ENCODE results near the gene PEPD. TPM values are rescaled to one million over a fixed set of nuclear protein-coding genes. Genes with fewer than 3 reads are reported as not detected.

The PEPD gene
- total and polyA plus RNA-seq, 10 of the 15 experiments (the other 5 are each of a cell fraction or from before 2014, with no cell fraction given): 1.4 to 52.0 (median 20.2) TPM

- 86% methylated on average over 4 of the region's 4 CpGs for WGBS (ENCODE audit: insufficient coverage, insufficient replicate concordance, low lambda C conversion rate, missing lambda C conversion rate)
- FAIRE-seq (no peak), DNase-seq (ENCODE audit: low read depth, low spot score) (no peak), ATAC-seq (no peak)
- BruUV-seq (replicated peaks): no TSS peak
- H3K9me3 ChIP-seq (replicated peaks; ENCODE audit: control insufficient read depth, insufficient read depth, low read length): no peaks in the 10 kb centered on the region
- no peak overlapping the region for H3K27ac ChIP-seq (ENCODE audit: control insufficient read depth, insufficient read depth)
- TF ChIP-seq TCF7 (IDR thresholded peaks at IDR 0.05; ENCODE audit: borderline replicate concordance) (no peak), PAX5 (IDR thresholded peaks at IDR 0.05; ENCODE audit: borderline replicate concordance, low read depth, low read length) (no peak), PML (IDR thresholded peaks at IDR 0.05; ENCODE audit: low read length) (no peak), EP300 (IDR thresholded peaks at IDR 0.05; ENCODE audit: borderline replicate concordance in 1 of 2, control insufficient read depth in 1 of 2, low read depth in 2 of 2, low read length in 2 of 2) (no peak), YBX1 (IDR thresholded peaks at IDR 0.05) (no peak), CBX5 (IDR thresholded peaks at IDR 0.05; ENCODE audit: low read depth) (no peak)
- no peaks in the 10 kb centered on the region for H3K27me3 ChIP-seq (replicated peaks in 1 of 2; ENCODE audit: control insufficient read depth in 2 of 2, insufficient read depth in 2 of 2, low read length in 1 of 2)
- H3K36me3 ChIP-seq (ENCODE audit: control insufficient read depth in 2 of 2, insufficient read depth in 2 of 2, low read length in 1 of 2): no peaks in the 10 kb centered on the region
- no peak overlapping the region for H3K4me3 ChIP-seq
- in situ Hi-C loops (cut with MboI): no loop called here
- RAD21 ChIA-PET (ENCODE audit: unreplicated experiment): no interaction called here
- no peak overlapping the region for H3K4me2 ChIP-seq (ENCODE audit: control insufficient read depth, insufficient read depth)
- H3K4me1 ChIP-seq (ENCODE audit: control insufficient read depth, insufficient read depth, low read length): no peaks in the 10 kb centered on the region; the same call in 1 of the 2 replicates
- intact Hi-C loops (cut with micrococcal nuclease; ENCODE audit: unreplicated experiment): loop anchor here (5.0 kb wide), 1 partner anchor 193 kb away; no protein-coding TSS in a partner anchor
- POLR2A ChIA-PET: interaction anchor here (0.6 kb wide), 1 partner anchor 10 kb away, joined by 3 read pairs; no protein-coding TSS in a partner anchor
- peaks cover 20% of the 10 kb centered on the region for H3K79me2 ChIP-seq (ENCODE audit: control insufficient read depth, insufficient read depth, low read length)
- 0 out of 2 replicates have a peak, but pooled peaks cover 3% of the 10 kb centered on the region for H4K20me1 ChIP-seq (ENCODE audit: control insufficient read depth, insufficient read depth)
- no peak overlapping the region for H3K9ac ChIP-seq (ENCODE audit: control insufficient read depth, insufficient read depth, low read length)
- no peak overlapping the region for H2AFZ ChIP-seq (ENCODE audit: control insufficient read depth, low read depth, low read length)
- SMC1A ChIA-PET (ENCODE audit: uncharacterized antibody, unreplicated experiment): no interaction called here
- CTCF ChIA-PET: interaction anchor here (0.7 to 1.5 kb wide), 2 partner anchors 36 to 153 kb away, joined by 3 read pairs; no protein-coding TSS in a partner anchor
These were observed 150.8 kb downstream of the PEPD start for GRCh38 chr19:33370783-33371182.

- 27% methylated on average over 5 of the region's 5 CpGs for WGBS (ENCODE audit: insufficient coverage, insufficient replicate concordance, low lambda C conversion rate, missing lambda C conversion rate)
- no peak overlapping the region for H2AFZ ChIP-seq (ENCODE audit: control insufficient read depth, low read depth, low read length)
- ChIA-PET CTCF (no interaction called here), POLR2A (interaction anchor here (0.7 kb wide), 1 partner anchor 9 kb away, joined by 3 read pairs; no protein-coding TSS in a partner anchor), SMC1A (ENCODE audit: uncharacterized antibody, unreplicated experiment) (no interaction called here), RAD21 (ENCODE audit: unreplicated experiment) (no interaction called here)
- intact Hi-C loops (cut with micrococcal nuclease; ENCODE audit: unreplicated experiment): no loop called here
- no peak overlapping the region for H3K4me2 ChIP-seq (ENCODE audit: control insufficient read depth, insufficient read depth)
- H3K4me1 ChIP-seq (ENCODE audit: control insufficient read depth, insufficient read depth, low read length): no peaks in the 10 kb centered on the region; the same call in 1 of the 2 replicates
- H4K20me1 ChIP-seq (ENCODE audit: control insufficient read depth, insufficient read depth): no peaks in the 10 kb centered on the region
- in situ Hi-C loops (cut with MboI): no loop called here
- FAIRE-seq (no peak), DNase-seq (ENCODE audit: low read depth, low spot score) (no peak), ATAC-seq (no peak)
- BruUV-seq (replicated peaks): no TSS peak
- no peak overlapping the region for H3K27ac ChIP-seq (ENCODE audit: control insufficient read depth, insufficient read depth)
- H3K79me2 ChIP-seq (ENCODE audit: control insufficient read depth, insufficient read depth, low read length): no peaks in the 10 kb centered on the region
- no peak overlapping the region for H3K9ac ChIP-seq (ENCODE audit: control insufficient read depth, insufficient read depth, low read length)
- H3K9me3 ChIP-seq (replicated peaks; ENCODE audit: control insufficient read depth, insufficient read depth, low read length): no peaks in the 10 kb centered on the region
- H3K4me3 ChIP-seq: no peak overlapping the region
- no peaks in the 10 kb centered on the region for H3K27me3 ChIP-seq (replicated peaks in 1 of 2; ENCODE audit: control insufficient read depth in 2 of 2, insufficient read depth in 2 of 2, low read length in 1 of 2)
- H3K36me3 ChIP-seq (ENCODE audit: control insufficient read depth in 2 of 2, insufficient read depth in 2 of 2, low read length in 1 of 2): no peaks in the 10 kb centered on the region
- TF ChIP-seq ASH2L (IDR thresholded peaks at IDR 0.05; ENCODE audit: borderline replicate concordance, low read depth) (no peak), SMC3 (IDR thresholded peaks at IDR 0.05; ENCODE audit: borderline replicate concordance, low read length) (no peak), KLF5 (IDR thresholded peaks at IDR 0.05; ENCODE audit: partially characterized antibody) (no peak)
These were observed 153.3 kb downstream of the PEPD start for GRCh38 chr19:33368074-33368864.
